Activated CD8-positive, alpha-beta memory T cell treated with anti-CD3 and anti-CD28 coated beads for 24 hours (primary cell): ENCODE measurements around the gene UCMA.

Experiments
- DNase-seq: peaks from one replicate; pipeline ENCODE4 v3.0.0-alpha.2; 2020

Gene UCMA

GRCh38 chr10:13231808-13232207, 2.4 kb downstream of the UCMA start:
- no peak for DNase-seq

- DNase-seq = no peak
Measured at GRCh38 chr10:13231190-13231589, 3.0 kb downstream of the UCMA start.

- no peak for DNase-seq
Measured at GRCh38 chr10:13227031-13227430, 7.1 kb downstream of the UCMA start.

- no peak for DNase-seq
Measured at GRCh38 chr10:13225601-13226000, 8.6 kb downstream of the UCMA start.

- no peak for DNase-seq
Measured at GRCh38 chr10:13224210-13224995, 9.8 kb downstream of the UCMA start.

GRCh38 chr10:13223241-13223640, 10.9 kb downstream of the UCMA start:
- no peak for DNase-seq

- no peak for DNase-seq
Measured at GRCh38 chr10:13222566-13222965, 11.6 kb downstream of the UCMA start.

GRCh38 chr10:13222151-13222550, 12.0 kb downstream of the UCMA start:
- DNase-seq = no peak

- no peak for DNase-seq
Measured at GRCh38 chr10:13221572-13221971, 12.6 kb downstream of the UCMA start.

- no peak for DNase-seq
Measured at GRCh38 chr10:13219685-13220670, 14.2 kb downstream of the UCMA start.

- no peak for DNase-seq
Measured at GRCh38 chr10:13218878-13219277, 15.3 kb downstream of the UCMA start.

GRCh38 chr10:13213163-13213562, 21.0 kb downstream of the UCMA start:
- DNase-seq = no peak

GRCh38 chr10:13206546-13207443, 27.4 kb downstream of the UCMA start:
- DNase-seq = no peak

GRCh38 chr10:13206091-13206490, 28.1 kb downstream of the UCMA start:
- DNase-seq = no peak

GRCh38 chr10:13201132-13201531, 33.0 kb downstream of the UCMA start:
- DNase-seq = no peak

GRCh38 chr10:13195016-13195415, 39.2 kb downstream of the UCMA start:
- no peak for DNase-seq

GRCh38 chr10:13193637-13194036, 40.5 kb downstream of the UCMA start:
- DNase-seq = no peak

- no peak for DNase-seq
Measured at GRCh38 chr10:13191362-13191761, 42.8 kb downstream of the UCMA start.

GRCh38 chr10:13190816-13191215, 43.4 kb downstream of the UCMA start:
- no peak for DNase-seq

- no peak for DNase-seq
Measured at GRCh38 chr10:13189961-13190360, 44.2 kb downstream of the UCMA start.

- DNase-seq = no peak
Measured at GRCh38 chr10:13188593-13188992, 45.6 kb downstream of the UCMA start.

GRCh38 chr10:13187135-13187534, 47.0 kb downstream of the UCMA start:
- DNase-seq = no peak
